Esophagus muscularis mucosa (tissue), 3 donors: ENCODE measurements around the gene CBFA2T3.

Source experiments
- CTCF ChIP-seq, 3 experiments: fragments of 200-600 bp in 2 of 3; fragments of 450-650 bp in 1 of 3; sonication (generic) in 2 of 3; IDR thresholded peaks; one replicate each; pipeline ENCODE4 v1.5.1; 2017 to 2019; ENCODE audit warnings: antibody characterized with exemption in 3 of 3, mild to moderate bottlenecking in 2 of 3, moderate library complexity in 1 of 3
- POLR2A ChIP-seq: fragments of 450-650 bp; IDR thresholded peaks from one replicate; pipeline ENCODE4 v1.6.1; 2017; ENCODE audit warnings: antibody characterized with exemption, moderate library complexity, mild to moderate bottlenecking, low read depth

GRCh38 chr16:89003831-89004208 lies 26.8 kb upstream of the CBFA2T3 start:
- TF ChIP-seq CTCF (IDR thresholded peaks at IDR 0.05), result no peak
- TF ChIP-seq POLR2A, result no peak
